Stimulated activated CD4-positive, alpha-beta T cell treated with anti-CD3 and anti-CD28 coated beads, TNF-alpha, amount 100 ng/mL, for 4 hours (primary cell): ENCODE results near the gene SGK1.
"Not testable (repeated sequence)": the region's sequence is repeated elsewhere in the genome, so short reads cannot be mapped to it uniquely, and the experiment has no call there.

Source experiments
- DNase-seq, 3 experiments: peaks; one replicate each; pipeline ENCODE4 v3.0.0-alpha.2; 2020; ENCODE audit warnings: low read depth in 3 of 3

Gene SGK1

GRCh38 chr6:134304381-134304780 is 13.5 kb downstream of the SGK1 start:
- DNase-seq, result not testable (repeated sequence)

- DNase-seq, result no peak
Observed at GRCh38 chr6:134303891-134304290, 14.0 kb downstream of the SGK1 start.

GRCh38 chr6:134299236-134299635 is 18.7 kb downstream of the SGK1 start:
- DNase-seq, result no peak

GRCh38 chr6:134296762-134297161 is 21.1 kb downstream of the SGK1 start:
- no peak for DNase-seq

GRCh38 chr6:134295953-134296553 is 21.9 kb downstream of the SGK1 start:
- no peak for DNase-seq

GRCh38 chr6:134293659-134294161 is 24.2 kb downstream of the SGK1 start:
- DNase-seq, result no peak

GRCh38 chr6:134291156-134291555 is 26.8 kb downstream of the SGK1 start:
- no peak for DNase-seq

- DNase-seq, result no peak
Observed at GRCh38 chr6:134289204-134289575, 28.7 kb downstream of the SGK1 start.

- no peak for DNase-seq
Observed at GRCh38 chr6:134288538-134289203, 29.2 kb downstream of the SGK1 start.

- no peak for DNase-seq
Observed at GRCh38 chr6:134287859-134288537, 29.9 kb downstream of the SGK1 start.

- DNase-seq, result no peak
Observed at GRCh38 chr6:134282816-134283215, 35.1 kb downstream of the SGK1 start.

- DNase-seq, result no peak
Observed at GRCh38 chr6:134281388-134281787, 36.5 kb downstream of the SGK1 start.

- no peak for DNase-seq
Observed at GRCh38 chr6:134278000-134278399, 39.9 kb downstream of the SGK1 start.

GRCh38 chr6:134276891-134277377 is 41.0 kb downstream of the SGK1 start:
- not testable (repeated sequence) for DNase-seq

- no peak for DNase-seq
Observed at GRCh38 chr6:134272374-134272773, 45.5 kb downstream of the SGK1 start.

GRCh38 chr6:134267917-134268361 is 50.0 kb downstream of the SGK1 start:
- no peak for DNase-seq

GRCh38 chr6:134266776-134267175 is 51.1 kb downstream of the SGK1 start:
- DNase-seq, result no peak

- no peak for DNase-seq
Observed at GRCh38 chr6:134261766-134262165, 56.1 kb downstream of the SGK1 start.

GRCh38 chr6:134258849-134259306 is 59.0 kb downstream of the SGK1 start:
- no peak for DNase-seq

GRCh38 chr6:134257516-134257915 is 60.4 kb downstream of the SGK1 start:
- DNase-seq, result no peak

GRCh38 chr6:134256862-134257261 is 61.0 kb downstream of the SGK1 start:
- DNase-seq, result no peak

GRCh38 chr6:134255280-134255679 is 62.6 kb downstream of the SGK1 start:
- not testable (repeated sequence) for DNase-seq

- no peak for DNase-seq
Observed at GRCh38 chr6:134254118-134254517, 63.8 kb downstream of the SGK1 start.
